Ishikawa (cell line): Measurements from ENCODE around the gene TSGA10IP.

Experiments used
- CEBPB ChIP-seq: IDR thresholded peaks from 2 replicates; pipeline ENCODE4 v1.6.1; 2012
- CREB1 ChIP-seq: IDR thresholded peaks from 2 replicates; pipeline ENCODE4 v1.6.1; 2012; ENCODE audit warnings: low read depth
- EGR1 ChIP-seq: IDR thresholded peaks from 2 replicates; pipeline ENCODE4 v1.6.1; 2012
- EP300 ChIP-seq: IDR thresholded peaks from 2 replicates; pipeline ENCODE4 v1.6.1; 2012; ENCODE audit warnings: borderline replicate concordance
- FOXM1 ChIP-seq: IDR thresholded peaks from 2 replicates; pipeline ENCODE4 v1.6.1; 2012; ENCODE audit warnings: low read depth, borderline replicate concordance
- MAX ChIP-seq: IDR thresholded peaks from 2 replicates; pipeline ENCODE4 v1.6.1; 2012
- NFIC ChIP-seq: IDR thresholded peaks from 2 replicates; pipeline ENCODE4 v1.6.1; 2012
- RAD21 ChIP-seq: IDR thresholded peaks from 2 replicates; pipeline ENCODE4 v1.6.1; 2012; ENCODE audit warnings: low read depth
- REST ChIP-seq: IDR thresholded peaks from 2 replicates; pipeline ENCODE4 v1.6.1; 2012; ENCODE audit warnings: low read depth, mild to moderate bottlenecking
- TAF1 ChIP-seq: IDR thresholded peaks from 2 replicates; pipeline ENCODE4 v1.6.1; 2012; ENCODE audit warnings: low read depth, mild to moderate bottlenecking
- TCF12 ChIP-seq: IDR thresholded peaks from 2 replicates; pipeline ENCODE4 v1.6.1; 2012; ENCODE audit warnings: low read depth
- TEAD4 ChIP-seq: IDR thresholded peaks from 2 replicates; pipeline ENCODE4 v1.6.1; 2012
- USF1 ChIP-seq: IDR thresholded peaks from 2 replicates; pipeline ENCODE4 v1.6.1; 2012
- YY1 ChIP-seq: IDR thresholded peaks from 2 replicates; pipeline ENCODE4 v1.6.1; 2012; ENCODE audit warnings: low read depth
- ZBTB7A ChIP-seq: IDR thresholded peaks from 2 replicates; pipeline ENCODE4 v1.6.1; 2012; ENCODE audit warnings: low read depth

The TSGA10IP gene

GRCh38 chr11:65965986-65966762, 20.9 kb downstream of the TSGA10IP start:
- TF ChIP-seq EGR1 (no peak), USF1 (no peak), NFIC (no peak), TAF1 (no peak), ZBTB7A (no peak), CREB1 (no peak), CEBPB (no peak), REST (no peak), TCF12 (no peak), EP300 (no peak), FOXM1 (no peak), YY1 (no peak), MAX (no peak), RAD21 (no peak), TEAD4 (no peak)

GRCh38 chr11:65967329-65967934, 22.2 kb downstream of the TSGA10IP start:
- TF ChIP-seq TAF1, result no peak
- no peak for TF ChIP-seq FOXM1
- TF ChIP-seq REST, result no peak
- TF ChIP-seq YY1, result no peak
- no peak for TF ChIP-seq EP300
- TF ChIP-seq TEAD4, result no peak
- TF ChIP-seq TCF12, result no peak
- no peak for TF ChIP-seq ZBTB7A
- TF ChIP-seq EGR1, result no peak
- TF ChIP-seq RAD21, result no peak
- no peak for TF ChIP-seq NFIC
- no peak for TF ChIP-seq CREB1
- TF ChIP-seq USF1, result no peak
- TF ChIP-seq CEBPB, result no peak
- no peak for TF ChIP-seq MAX

- no peak for TF ChIP-seq EP300
- TF ChIP-seq REST, result no peak
- no peak for TF ChIP-seq USF1
- TF ChIP-seq MAX, result no peak
- no peak for TF ChIP-seq TEAD4
- no peak for TF ChIP-seq CEBPB
- no peak for TF ChIP-seq ZBTB7A
- no peak for TF ChIP-seq CREB1
- no peak for TF ChIP-seq FOXM1
- TF ChIP-seq NFIC, result no peak
- TF ChIP-seq RAD21, result no peak
Measured at GRCh38 chr11:65968600-65969482, 23.6 kb downstream of the TSGA10IP start.
